Measurements from ENCODE around the gene DLST.

- TF ChIP-seq CTCF (conservative IDR thresholded peaks at IDR 0.05; ENCODE audit: low read length) (no peak), EZH2phosphoT487 (IDR thresholded peaks at IDR 0.05; ENCODE audit: borderline replicate concordance) (no peak)
Measured at GRCh38 chr14:74947353-74948227, 65.9 kb downstream of the DLST start.

Data from Loucy (cell line).